C4-2B (cell line): Measurements from ENCODE around the gene IRAK3.

ENCODE experiments used
- CTCF ChIP-seq: fragments of 450-650 bp; conservative IDR thresholded peaks from 2 replicates; pipeline ENCODE4 v1.5.1; 2017; ENCODE audit warnings: mild to moderate bottlenecking
- ZFX ChIP-seq: fragments of 450-650 bp; IDR thresholded peaks from 2 replicates; pipeline ENCODE4 v1.6.1; 2017

- TF ChIP-seq CTCF (no peak), ZFX (no peak)
Observed at GRCh38 chr12:66232263-66232662, 43.2 kb downstream of the IRAK3 start.
